NCI-H1092 (cell line): ENCODE data around the gene MAP7D3.
"Not testable (repeated sequence)": the region's sequence is repeated elsewhere in the genome, so short reads cannot be mapped to it uniquely, and the experiment has no call there.

Source experiments
- DNase-seq: peaks from one replicate; lab custom pipeline; 2025; lab: John Stamatoyannopoulos, UW

Gene MAP7D3

DNA sequence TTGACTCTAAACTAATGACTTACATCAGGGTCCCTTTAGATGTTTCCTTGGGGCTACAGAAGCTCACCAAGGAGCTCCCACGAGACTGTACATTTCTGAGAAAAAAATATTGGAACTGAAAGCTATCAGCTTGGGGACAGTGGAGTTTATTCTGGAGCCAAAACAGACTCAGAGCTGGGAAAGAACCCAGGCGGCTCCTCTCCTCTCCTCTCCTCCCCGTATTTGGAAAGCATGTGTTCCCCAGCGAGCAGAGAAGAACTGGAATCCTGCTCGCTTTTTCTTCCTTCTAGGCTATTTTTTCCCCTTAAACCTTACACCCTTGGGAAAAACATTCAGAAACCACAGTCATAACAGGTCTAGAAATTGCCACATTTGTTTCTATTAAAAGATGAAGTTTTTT lies 4.3 kb upstream of the MAP7D3 start:
- no peak for DNase-seq

- DNase-seq: no peak
Observed at GRCh38 chrX:136250191-136251040, 784 bp downstream of the MAP7D3 start.

DNA sequence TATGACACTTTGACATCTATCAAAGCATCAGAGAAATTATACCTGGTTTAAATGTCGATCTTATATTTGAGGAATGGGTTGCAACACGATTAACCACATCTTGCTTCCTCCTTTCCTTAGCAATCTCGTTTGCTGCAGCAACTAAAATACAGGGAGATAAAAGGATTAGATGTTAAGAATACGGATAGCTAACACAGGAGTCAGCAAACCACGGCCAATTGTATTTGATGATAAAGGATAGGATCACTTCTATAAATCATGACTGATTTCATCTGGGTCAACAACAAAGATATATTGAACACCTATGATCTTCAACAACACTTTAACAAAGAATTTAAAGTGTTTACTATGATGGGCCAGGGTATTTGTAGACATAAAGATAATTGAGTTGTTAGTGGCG lies 5.0 kb downstream of the MAP7D3 start:
- no peak for DNase-seq

GRCh38 chrX:136237849-136238248 lies 13.4 kb downstream of the MAP7D3 start:
- DNase-seq: not testable (repeated sequence)

DNA sequence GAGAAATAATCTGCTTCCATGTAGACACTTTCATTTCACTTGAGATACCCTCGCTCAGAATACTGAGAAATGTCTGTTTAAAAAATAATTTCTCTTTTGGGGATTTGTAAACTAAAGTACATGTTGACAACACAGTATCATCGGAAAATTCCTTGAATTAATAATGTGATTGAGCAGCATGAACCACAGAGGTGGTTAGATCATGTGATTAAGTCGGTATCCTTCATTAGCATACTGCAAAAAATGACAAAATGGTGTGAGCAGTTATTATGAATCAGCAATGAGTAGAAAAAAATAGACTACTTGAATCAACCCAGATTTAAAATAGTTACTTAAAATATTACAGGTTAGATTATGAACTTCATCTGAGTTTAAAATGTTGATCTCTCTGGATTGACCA lies 14.1 kb downstream of the MAP7D3 start:
- no peak for DNase-seq

DNA sequence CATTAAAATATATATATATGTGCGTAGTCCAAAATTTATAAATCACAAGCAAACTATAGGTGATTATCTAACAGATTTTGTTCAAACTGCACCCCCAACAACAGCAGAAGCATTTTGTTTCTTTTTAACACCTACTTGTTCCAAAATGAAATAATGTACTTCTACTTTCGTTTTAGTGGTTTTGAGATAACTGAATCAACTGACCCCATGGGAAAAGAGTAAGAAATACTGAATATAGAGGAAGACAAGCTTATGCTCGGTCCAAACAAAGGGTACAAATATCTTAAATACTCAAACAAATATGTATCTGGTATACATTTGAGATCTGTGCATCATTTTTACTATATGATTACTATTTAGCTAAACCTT lies 22.4 kb downstream of the MAP7D3 start:
- DNase-seq: no peak

DNA sequence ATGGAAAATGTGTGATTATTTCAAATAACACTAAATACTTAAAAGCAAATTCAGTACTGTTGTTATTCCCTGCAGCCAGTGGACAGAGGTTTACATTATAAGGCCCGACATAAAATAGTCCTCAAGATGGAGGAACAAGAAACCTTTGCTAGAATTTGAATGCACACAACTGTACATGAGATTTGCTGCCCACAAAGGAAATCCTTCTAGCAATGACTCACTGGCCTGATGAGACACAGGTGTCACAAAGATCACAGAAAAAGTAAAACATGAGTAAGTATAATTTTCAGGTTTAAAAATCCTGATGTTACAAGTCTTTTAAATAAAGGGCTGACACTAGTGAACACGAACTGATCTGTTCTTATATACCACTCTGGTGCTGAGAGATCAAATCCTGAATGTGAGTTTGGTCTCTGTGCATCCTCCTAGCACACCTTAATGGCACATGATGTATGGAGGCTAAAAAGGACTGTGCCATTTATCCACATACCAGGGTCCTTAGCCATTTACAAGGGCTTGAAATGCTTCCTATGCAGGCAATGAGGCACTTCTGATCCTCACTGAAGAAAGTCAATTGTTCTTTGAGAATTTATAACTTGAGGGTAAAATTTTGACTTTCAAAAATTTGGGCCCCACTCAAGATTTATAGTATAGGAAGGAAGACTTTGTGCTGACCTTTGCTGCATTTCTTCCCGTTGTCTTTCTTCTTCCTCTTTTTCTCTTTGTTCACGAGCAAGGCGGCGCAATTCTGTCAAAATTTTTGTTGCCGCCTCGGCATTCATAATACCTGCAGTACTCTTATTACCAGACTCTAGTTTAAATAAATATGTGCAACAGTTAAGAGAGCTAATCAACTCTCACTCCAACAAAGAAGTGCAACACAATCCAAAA lies 23.0 kb downstream of the MAP7D3 start:
- no peak for DNase-seq

DNA sequence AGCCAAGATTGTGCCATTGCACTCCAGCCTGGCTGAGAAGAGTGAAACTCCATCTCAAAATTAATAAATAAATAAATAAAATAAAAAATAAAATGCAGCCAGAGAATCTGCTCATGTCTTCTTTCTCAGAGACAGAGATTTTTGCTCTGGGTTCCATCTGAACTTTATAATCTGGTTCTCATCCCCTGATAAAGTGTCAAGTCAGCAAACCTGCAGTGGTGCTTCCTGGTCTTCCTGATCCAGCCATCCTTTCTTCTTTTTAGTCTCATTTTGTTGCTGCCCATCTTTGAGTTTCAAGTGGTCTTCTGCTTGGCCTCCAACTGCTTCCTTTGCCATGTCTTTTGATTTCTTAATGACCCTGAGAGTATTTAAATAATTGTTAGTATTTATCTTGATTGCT lies 24.1 kb downstream of the MAP7D3 start:
- DNase-seq: no peak

GRCh38 chrX:136221851-136222513 lies 29.2 kb downstream of the MAP7D3 start:
- DNase-seq: no peak

DNA sequence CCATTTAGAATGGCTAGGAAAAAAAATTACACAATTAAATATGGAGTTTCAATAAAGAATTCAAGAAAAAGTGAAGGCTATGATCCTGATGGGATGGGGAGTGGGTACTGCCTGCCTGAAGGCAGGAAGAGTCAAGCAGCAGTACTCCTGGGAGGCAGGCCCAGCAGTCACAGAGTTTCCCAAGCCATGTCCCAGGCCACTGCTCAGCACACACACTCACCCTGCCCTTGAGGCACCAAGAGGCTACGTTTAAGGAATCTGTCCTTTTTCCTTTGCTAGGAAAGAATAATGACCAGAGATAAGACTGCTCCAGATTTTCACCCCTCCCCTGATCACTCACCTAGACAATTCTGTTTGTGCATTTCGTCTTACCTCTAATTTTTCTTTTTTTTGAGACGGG lies 30.2 kb downstream of the MAP7D3 start:
- no peak for DNase-seq

DNA sequence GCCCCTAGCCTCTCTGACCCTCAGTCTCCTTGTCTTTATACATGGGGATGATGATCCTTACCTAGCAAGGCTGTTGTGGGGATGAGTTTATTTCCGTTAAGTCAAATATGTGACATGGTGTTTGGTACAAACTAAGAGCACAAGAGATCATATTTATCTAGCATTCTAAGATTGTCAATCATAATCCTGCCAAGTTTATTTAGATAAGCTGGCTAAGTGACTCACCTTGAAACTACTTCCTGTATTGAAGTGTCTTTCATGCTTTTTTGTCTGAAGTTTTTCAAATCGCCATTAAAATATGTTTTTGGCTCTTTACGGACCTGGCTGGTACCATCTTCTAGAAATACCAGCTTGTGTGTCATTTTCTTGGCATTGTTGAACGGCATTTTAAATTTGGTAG lies 30.7 kb downstream of the MAP7D3 start:
- no peak for DNase-seq

DNA sequence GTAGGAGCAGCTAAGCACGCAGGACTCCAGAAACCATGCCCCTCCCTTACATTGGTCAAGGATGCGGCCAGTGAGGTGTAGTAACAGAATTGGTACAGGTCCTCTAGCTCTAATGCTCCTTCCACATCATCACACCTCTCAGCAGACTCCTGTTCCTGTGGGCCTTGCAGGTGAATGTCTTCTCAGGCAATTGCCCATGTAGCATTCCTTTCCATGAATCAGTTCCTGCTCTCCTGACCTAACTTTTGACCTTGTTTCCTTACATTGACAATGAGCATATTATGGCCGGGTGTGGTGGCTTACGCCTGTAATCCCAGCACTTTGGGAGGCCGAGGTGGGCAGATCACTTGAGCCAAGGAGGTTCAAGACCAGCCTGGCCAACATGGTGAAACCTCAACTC lies 31.3 kb downstream of the MAP7D3 start:
- no peak for DNase-seq

DNA sequence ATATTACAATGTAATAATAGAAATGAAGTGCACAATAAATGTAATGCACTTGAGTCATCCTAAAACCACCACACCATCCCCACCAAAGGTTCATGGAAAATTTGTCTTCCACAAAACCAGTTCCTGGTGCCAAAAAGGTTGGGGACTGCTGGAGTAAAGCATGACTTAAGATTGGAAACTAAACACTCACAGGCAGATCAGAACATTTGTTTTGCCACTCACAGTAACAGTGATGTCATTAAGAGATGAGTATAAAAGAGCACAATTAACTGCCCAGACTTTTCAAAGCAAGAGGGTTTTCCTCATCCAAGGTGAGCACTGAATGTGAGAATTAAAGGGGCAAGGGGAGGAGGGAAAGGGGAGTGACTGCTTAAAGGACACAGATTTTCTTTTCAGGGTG lies 35.6 kb downstream of the MAP7D3 start:
- DNase-seq: no peak

GRCh38 chrX:136214551-136214950 lies 36.6 kb downstream of the MAP7D3 start:
- no peak for DNase-seq

- DNase-seq: no peak
Observed at GRCh38 chrX:136212557-136213111, 38.6 kb downstream of the MAP7D3 start.

- no peak for DNase-seq
Observed at GRCh38 chrX:136211766-136212556, 39.2 kb downstream of the MAP7D3 start.

DNA sequence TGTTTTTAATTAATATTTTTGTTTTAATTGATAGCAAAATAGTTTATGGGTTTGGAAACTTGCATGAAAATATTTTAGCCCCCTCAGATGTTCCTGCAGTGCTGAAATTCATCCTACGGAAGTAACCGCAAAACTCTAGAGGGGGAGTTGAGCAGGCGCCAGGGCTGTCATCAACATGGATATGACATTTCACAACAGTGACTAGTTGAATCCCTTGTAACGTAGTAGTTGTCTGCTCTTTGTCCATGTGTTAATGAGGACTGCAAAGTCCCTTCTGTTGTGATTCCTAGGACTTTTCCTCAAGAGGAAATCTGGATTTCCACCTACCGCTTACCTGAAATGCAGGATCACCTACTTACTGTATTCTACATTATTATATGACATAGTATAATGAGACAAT lies 40.4 kb downstream of the MAP7D3 start:
- DNase-seq: no peak

- no peak for DNase-seq
Observed at GRCh38 chrX:136210243-136210642, 41.0 kb downstream of the MAP7D3 start.

- no peak for DNase-seq
Observed at GRCh38 chrX:136209751-136210150, 41.4 kb downstream of the MAP7D3 start.

DNA sequence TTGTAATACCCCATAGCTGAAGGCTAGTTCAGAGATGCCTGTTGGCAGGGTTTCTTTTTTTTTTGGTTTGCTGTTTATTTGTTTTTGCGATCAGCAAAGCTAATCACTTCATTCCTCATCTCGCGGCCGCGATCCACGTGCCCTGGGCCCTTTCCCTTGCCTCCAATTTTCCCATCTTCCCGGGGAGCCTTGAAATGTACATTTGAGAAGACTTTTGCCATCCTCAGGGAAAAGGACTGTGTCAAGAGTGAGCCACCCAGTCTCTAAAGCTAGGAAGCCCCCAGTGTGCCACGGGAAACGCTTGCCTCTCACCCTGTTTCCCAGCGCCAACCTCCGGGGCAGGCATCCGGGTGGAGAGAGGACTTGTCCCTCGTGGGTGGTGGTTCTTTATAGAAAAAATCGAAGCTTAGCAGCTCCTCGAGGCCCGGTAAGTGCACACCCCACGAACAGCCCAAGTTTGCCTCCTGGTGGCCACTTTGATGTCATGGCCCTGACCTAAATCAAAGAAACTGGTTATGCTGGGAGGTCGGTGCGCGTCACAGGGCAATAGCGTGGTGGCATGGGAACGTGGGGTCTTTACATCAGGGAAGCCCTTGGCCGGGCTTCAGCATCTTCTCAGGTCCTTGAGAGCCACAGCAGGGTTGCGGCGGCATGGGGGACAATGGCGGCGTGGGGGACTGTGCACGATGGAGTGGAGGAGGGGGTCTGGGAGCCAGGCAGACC lies 42.0 kb downstream of the MAP7D3 start:
- no peak for DNase-seq

DNA sequence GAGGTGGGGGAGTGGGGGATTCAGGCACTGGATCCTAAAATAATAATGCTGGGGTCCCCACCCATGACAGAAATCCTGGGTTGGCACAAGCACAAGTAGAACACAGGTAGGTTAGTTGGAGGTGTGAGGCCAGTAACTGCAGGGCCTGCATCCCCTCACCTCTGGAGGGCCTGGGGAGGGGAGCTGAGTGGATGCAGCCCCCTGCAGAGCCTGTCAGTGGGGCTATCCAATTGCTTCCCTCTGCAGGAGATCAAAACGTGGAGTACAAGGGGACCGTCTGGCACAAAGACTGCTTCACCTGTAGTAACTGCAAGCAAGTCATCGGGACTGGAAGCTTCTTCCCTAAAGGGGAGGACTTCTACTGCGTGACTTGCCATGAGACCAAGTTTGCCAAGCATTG lies 43.7 kb downstream of the MAP7D3 start:
- DNase-seq: no peak
